ENCODE measurements around the gene NOL4L.

Gene NOL4L

DNA sequence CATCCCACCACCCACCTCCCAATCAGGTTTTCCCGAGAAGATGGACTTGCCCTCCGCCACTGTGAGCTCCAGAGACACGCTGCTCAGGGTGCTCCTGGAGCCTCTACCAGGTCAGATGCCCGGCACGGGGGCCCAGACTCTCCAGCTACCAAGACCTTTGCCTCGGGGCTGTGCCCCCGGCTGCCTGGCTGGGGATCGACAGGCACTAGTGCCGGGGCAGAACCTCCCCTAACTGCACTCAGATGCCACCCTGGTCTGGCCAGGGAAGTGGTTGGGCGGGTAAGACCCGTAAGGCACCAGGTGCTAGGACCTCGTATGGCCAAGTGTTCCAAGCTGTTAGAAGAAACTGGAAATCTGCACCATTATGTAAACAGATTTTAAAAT is 126.3 kb downstream of the NOL4L start:
- no peak for DNase-seq (ENCODE audit: low read depth in 2 of 2)

- DNase-seq (ENCODE audit: low read depth in 2 of 2): no peak
Observed at GRCh38 chr20:32458061-32458836, 126.9 kb downstream of the NOL4L start.

GRCh38 chr20:32457479-32457986 is 127.6 kb downstream of the NOL4L start:
- DNase-seq (ENCODE audit: low read depth in 2 of 2): no peak

- DNase-seq (ENCODE audit: low read depth in 2 of 2): no peak
Observed at GRCh38 chr20:32456869-32457478, 128.2 kb downstream of the NOL4L start.

- DNase-seq (ENCODE audit: low read depth in 2 of 2): no peak
Observed at GRCh38 chr20:32455901-32456701, 129.0 kb downstream of the NOL4L start.

GRCh38 chr20:32455171-32455900 is 129.8 kb downstream of the NOL4L start:
- no peak for DNase-seq (ENCODE audit: low read depth in 2 of 2)

GRCh38 chr20:32454164-32455145 is 130.7 kb downstream of the NOL4L start:
- DNase-seq (ENCODE audit: low read depth in 2 of 2): no peak

GRCh38 chr20:32453467-32454163 is 131.5 kb downstream of the NOL4L start:
- no peak for DNase-seq (ENCODE audit: low read depth in 2 of 2)

DNA sequence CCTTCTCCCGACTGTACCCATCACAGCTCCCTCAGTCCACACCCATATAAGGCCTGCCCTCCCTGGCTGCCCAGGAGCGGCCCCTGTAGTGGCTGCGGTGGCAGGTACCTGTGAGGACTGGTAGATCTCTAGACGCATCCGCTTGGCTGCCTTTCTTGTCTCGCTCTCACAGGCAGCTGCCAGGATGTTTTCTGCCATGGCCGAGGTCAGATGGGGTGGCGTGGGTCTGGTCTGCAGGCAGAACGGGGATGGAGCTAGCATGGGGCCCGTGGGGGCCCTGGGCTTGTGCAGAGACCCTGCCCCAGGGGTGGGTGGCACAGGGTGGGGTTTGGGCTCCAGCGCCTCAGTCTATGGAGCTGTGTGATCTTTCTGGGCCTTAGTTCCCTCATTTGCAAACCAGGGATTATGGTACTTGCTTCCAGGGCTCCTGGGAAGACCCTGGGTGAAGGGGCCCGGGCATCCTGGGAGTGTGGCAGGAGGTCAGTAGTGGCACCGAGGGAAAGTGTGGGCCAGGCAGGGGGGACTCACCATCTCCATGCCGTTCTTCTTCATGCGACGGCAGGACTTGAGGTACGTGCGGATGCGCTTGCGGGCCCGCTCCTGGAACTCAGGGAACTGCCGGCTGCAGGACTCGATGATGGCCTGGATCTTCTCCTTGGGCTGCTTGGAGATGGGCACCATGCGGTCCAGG is 132.2 kb downstream of the NOL4L start:
- no peak for DNase-seq (ENCODE audit: low read depth in 2 of 2)

- DNase-seq (ENCODE audit: low read depth in 2 of 2): no peak
Observed at GRCh38 chr20:32451682-32452461, 133.3 kb downstream of the NOL4L start.

DNA sequence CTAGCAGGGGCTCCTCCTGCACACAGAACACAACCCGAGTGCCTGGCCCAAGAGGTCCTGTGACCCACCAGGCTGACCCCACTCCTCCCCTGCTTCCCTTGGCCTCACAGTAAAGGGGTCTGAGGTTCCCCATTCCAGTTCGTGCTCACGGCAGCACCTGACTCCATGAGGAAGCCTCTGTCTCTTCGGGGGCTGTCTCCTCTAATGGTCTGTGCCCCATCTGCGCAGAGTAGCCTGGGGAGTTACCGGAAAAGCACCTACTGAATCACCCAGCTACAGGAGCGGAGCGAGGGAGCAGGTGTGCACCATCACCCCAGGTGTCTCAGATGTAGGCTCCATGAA is 133.8 kb downstream of the NOL4L start:
- DNase-seq (ENCODE audit: low read depth in 2 of 2): no peak

GRCh38 chr20:32450484-32451061 is 134.6 kb downstream of the NOL4L start:
- no peak for DNase-seq (ENCODE audit: low read depth in 2 of 2)

GRCh38 chr20:32449890-32450401 is 135.2 kb downstream of the NOL4L start:
- no peak for DNase-seq (ENCODE audit: low read depth in 2 of 2)

GRCh38 chr20:32449057-32449889 is 135.9 kb downstream of the NOL4L start:
- no peak for DNase-seq (ENCODE audit: low read depth in 2 of 2)

DNA sequence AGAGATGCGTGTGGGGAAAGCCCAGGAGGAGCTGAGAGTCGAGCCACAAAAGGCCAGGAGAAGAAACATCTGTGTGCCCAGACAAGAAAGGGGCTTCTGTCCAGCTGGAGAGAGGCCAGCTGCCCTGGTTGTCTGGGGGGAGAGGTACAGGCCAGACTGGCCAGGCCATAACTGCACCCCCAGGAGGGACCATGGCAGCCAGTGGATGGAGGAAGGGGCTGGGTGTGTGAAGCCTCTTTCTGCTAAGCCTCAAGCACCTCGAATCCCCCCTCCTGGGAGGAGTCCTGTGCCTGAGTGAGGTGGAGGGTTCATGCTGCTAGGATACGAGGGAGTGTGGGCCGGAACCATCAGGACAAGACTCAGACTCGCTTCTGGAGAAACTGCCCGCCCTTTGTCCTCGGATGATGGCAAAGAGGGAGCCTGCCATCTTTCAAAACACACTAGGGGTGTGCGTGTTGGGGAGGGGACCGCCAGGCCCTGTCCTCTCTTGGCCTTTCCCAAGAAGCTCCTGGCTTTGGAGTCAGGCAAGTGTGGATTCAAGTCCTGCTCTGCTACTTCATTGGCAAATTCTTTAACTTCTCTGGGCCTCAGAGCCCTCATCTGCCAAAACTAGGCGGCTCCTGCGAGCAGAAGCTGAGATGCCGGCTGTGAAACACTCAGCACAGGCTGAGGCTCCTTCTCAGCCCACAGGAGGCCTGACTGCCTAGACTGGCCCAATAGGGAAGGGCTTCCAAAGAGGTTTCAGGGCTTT is 136.7 kb downstream of the NOL4L start:
- no peak for DNase-seq (ENCODE audit: low read depth in 2 of 2)

Measured in stimulated activated CD8-positive, alpha-beta memory T cell treated with anti-CD3 and anti-CD28 coated beads, Interleukin-2, amount 100 ng/mL, for 1 hour (primary cell).